Measurements from ENCODE around the gene OR14I1.
"Not testable (repeated sequence)": the region's sequence is repeated elsewhere in the genome, so short reads cannot be mapped to it uniquely, and the experiment has no call there.

Gene OR14I1

GRCh38 chr1:248686815-248687214, 15.8 kb downstream of the OR14I1 start:
- no peak for DNase-seq

GRCh38 chr1:248681651-248682050, 20.9 kb downstream of the OR14I1 start:
- DNase-seq, result no peak

- no peak for DNase-seq
These were observed 32.6 kb downstream of the OR14I1 start for GRCh38 chr1:248670003-248670402.

- DNase-seq, result not testable (repeated sequence)
These were observed 38.9 kb downstream of the OR14I1 start for GRCh38 chr1:248663453-248664328.

GRCh38 chr1:248656797-248657196, 45.8 kb downstream of the OR14I1 start:
- not testable (repeated sequence) for DNase-seq

- not testable (repeated sequence) for DNase-seq
These were observed 47.2 kb downstream of the OR14I1 start, which contains the start of gene OR2T27 for GRCh38 chr1:248655354-248655753. Gene OR2T27 (minus strand): TSS chr1:248655528. CDS start chr1:248650884, 4,644 bp downstream.
